WTC11 (cell line): ENCODE results near the gene TMEM121B. TPM values are rescaled to one million over a fixed set of nuclear protein-coding genes. Genes with fewer than 3 reads are reported as not detected.

ENCODE experiments used
- ATAC-seq: fragments of 200-7000 bp; cut with Tn5 transposase; 2 replicates; pipeline ENCODE4 v1.10.0; 2021; ENCODE audit warnings: mild to moderate bottlenecking, moderate library complexity
- CTCF ChIA-PET: fragments of 300-600 bp; sonication (Branson Sonifier 250); formaldehyde crosslinking; loops from one replicate; lab custom pipeline; 2021; ENCODE audit warnings: antibody characterized with exemption; lab: Charles Lee
- POLR2A ChIA-PET: fragments of 350-600 bp; sonication (Branson Sonifier 250); formaldehyde crosslinking; loops from one replicate; lab custom pipeline; 2021; ENCODE audit warnings: antibody characterized with exemption; lab: Charles Lee
- DNase-seq: peaks from one replicate; pipeline ENCODE4 v3.0.0; 2021; ENCODE audit warnings: low spot score
- H3K27ac Mint-ChIP-seq: 2 replicates; pipeline ENCODE4 v1.8.0; 2021; ENCODE audit warnings: mixed read lengths
- H3K27me3 Mint-ChIP-seq: 2 replicates; pipeline ENCODE4 v1.8.0; 2021; ENCODE audit warnings: low read depth, mild to moderate bottlenecking, moderate library complexity, mixed read lengths
- H3K36me3 Mint-ChIP-seq: 2 replicates; pipeline ENCODE4 v1.8.0; 2021; ENCODE audit warnings: mixed read lengths
- H3K4me1 Mint-ChIP-seq: 2 replicates; pipeline ENCODE4 v1.8.0; 2022; ENCODE audit warnings: mixed read lengths
- H3K4me3 Mint-ChIP-seq: 2 replicates; pipeline ENCODE4 v1.8.0; 2021; ENCODE audit warnings: mild to moderate bottlenecking, moderate library complexity, mixed read lengths
- H3K9me3 Mint-ChIP-seq: 2 replicates; pipeline ENCODE4 v1.8.0; 2021; ENCODE audit warnings: mixed read lengths
- CREM ChIP-seq: sonication (generic); formaldehyde crosslinking; IDR thresholded peaks from 2 replicates; pipeline ENCODE4 v1.8.1; 2022; ENCODE audit warnings: mild to moderate bottlenecking, missing genetic modification reagents, moderate library complexity
- ESRRA ChIP-seq: sonication (generic); formaldehyde crosslinking; IDR thresholded peaks from 2 replicates; pipeline ENCODE4 v1.8.1; 2022; ENCODE audit warnings: mild to moderate bottlenecking, missing genetic modification reagents, borderline replicate concordance
- ETV6 ChIP-seq: sonication (generic); formaldehyde crosslinking; IDR thresholded peaks from 2 replicates; pipeline ENCODE4 v1.8.1; 2022; ENCODE audit warnings: mild to moderate bottlenecking, missing genetic modification reagents
- FOXJ3 ChIP-seq: sonication (generic); formaldehyde crosslinking; IDR thresholded peaks from 2 replicates; pipeline ENCODE4 v1.9.0; 2021; ENCODE audit warnings: missing genetic modification reagents, mild to moderate bottlenecking, borderline replicate concordance
- GTF2I ChIP-seq: fragments of 250-450 bp; sonication (Bioruptor Pico); conservative IDR thresholded peaks from 2 replicates; pipeline ENCODE4 v1.4.0; 2021; ENCODE audit warnings: mild to moderate bottlenecking
- IRF2 ChIP-seq: sonication (generic); formaldehyde crosslinking; IDR thresholded peaks from 2 replicates; pipeline ENCODE4 v1.8.0; 2022; ENCODE audit warnings: low read depth, missing genetic modification reagents, borderline replicate concordance
- JAZF1 ChIP-seq: fragments of 250-450 bp; sonication (Bioruptor Pico); IDR thresholded peaks from 2 replicates; pipeline ENCODE4 v1.9.0; 2021; ENCODE audit warnings: moderate library complexity, mild to moderate bottlenecking, inconsistent platforms
- JUN ChIP-seq: sonication (generic); formaldehyde crosslinking; IDR thresholded peaks from 2 replicates; pipeline ENCODE4 v1.8.0; 2023; ENCODE audit warnings: mild to moderate bottlenecking, missing genetic modification reagents
- KAT7 ChIP-seq: sonication (generic); formaldehyde crosslinking; IDR thresholded peaks from 2 replicates; pipeline ENCODE4 v1.8.1; 2023; ENCODE audit warnings: missing genetic modification reagents, mild to moderate bottlenecking, borderline replicate concordance
- SMAD3 ChIP-seq: sonication (generic); formaldehyde crosslinking; IDR thresholded peaks from 2 replicates; pipeline ENCODE4 v1.8.0; 2022; ENCODE audit warnings: missing genetic modification reagents, mild to moderate bottlenecking, borderline replicate concordance
- SOX15 ChIP-seq: fragments of 250-450 bp; sonication (Bioruptor Pico); IDR thresholded peaks from 2 replicates; pipeline ENCODE4 v1.9.0; 2021; ENCODE audit warnings: mild to moderate bottlenecking
- SP1 ChIP-seq: sonication (generic); formaldehyde crosslinking; conservative IDR thresholded peaks from 2 replicates; pipeline ENCODE4 v1.8.1; 2022; ENCODE audit warnings: missing genetic modification reagents
- TEAD1 ChIP-seq: sonication (generic); formaldehyde crosslinking; IDR thresholded peaks from 2 replicates; pipeline ENCODE4 v1.8.0; 2022; ENCODE audit warnings: mild to moderate bottlenecking, missing genetic modification reagents
- ZBTB21 ChIP-seq: sonication (generic); formaldehyde crosslinking; IDR thresholded peaks from 2 replicates; pipeline ENCODE4 v1.8.1; 2023; ENCODE audit warnings: mild to moderate bottlenecking, missing genetic modification reagents, borderline replicate concordance
- ZNF396 ChIP-seq: fragments of 250-450 bp; sonication (Bioruptor Pico); IDR thresholded peaks from 2 replicates; pipeline ENCODE4 v1.8.0; 2021; ENCODE audit warnings: mild to moderate bottlenecking, moderate library complexity, borderline replicate concordance
- ZNF671 ChIP-seq: fragments of 250-450 bp; sonication (Bioruptor Pico); IDR thresholded peaks from 2 replicates; pipeline ENCODE4 v1.8.0; 2021; ENCODE audit warnings: mild to moderate bottlenecking
- total RNA-seq: library from RNA; stranded (reverse); gene quantifications from 3 replicates; pipeline ENCODE4 v1.2.3, GENCODE V29; 2021
- TF ChIP-seq, protein P1 (sequence below): fragments of 200-600 bp; IDR thresholded peaks from 2 replicates; pipeline ENCODE4 v1.8.0; 2022; ENCODE audit warnings: antibody characterized with exemption
- TF ChIP-seq, protein P2 (sequence below): sonication (generic); formaldehyde crosslinking; IDR thresholded peaks from 2 replicates; pipeline ENCODE4 v1.8.1; 2022; ENCODE audit warnings: low read depth, mild to moderate bottlenecking, moderate library complexity, missing genetic modification reagents, borderline replicate concordance
- TF ChIP-seq, protein P3 (sequence below): sonication (generic); formaldehyde crosslinking; IDR thresholded peaks from 2 replicates; pipeline ENCODE4 v1.8.0; 2022; ENCODE audit warnings: mild to moderate bottlenecking, missing genetic modification reagents
- TF ChIP-seq, protein P4 (sequence below): sonication (generic); formaldehyde crosslinking; IDR thresholded peaks from 2 replicates; pipeline ENCODE4 v1.8.0; 2023; ENCODE audit warnings: missing genetic modification reagents, mild to moderate bottlenecking, borderline replicate concordance
- TF ChIP-seq, protein P5 (sequence below): sonication (generic); formaldehyde crosslinking; IDR thresholded peaks from 2 replicates; pipeline ENCODE4 v1.8.1; 2022; ENCODE audit warnings: mild to moderate bottlenecking, missing genetic modification reagents, moderate library complexity, borderline replicate concordance

The TMEM121B gene
- total RNA-seq, 1 experiment from 2014 or later, result 7.5 TPM

DNA sequence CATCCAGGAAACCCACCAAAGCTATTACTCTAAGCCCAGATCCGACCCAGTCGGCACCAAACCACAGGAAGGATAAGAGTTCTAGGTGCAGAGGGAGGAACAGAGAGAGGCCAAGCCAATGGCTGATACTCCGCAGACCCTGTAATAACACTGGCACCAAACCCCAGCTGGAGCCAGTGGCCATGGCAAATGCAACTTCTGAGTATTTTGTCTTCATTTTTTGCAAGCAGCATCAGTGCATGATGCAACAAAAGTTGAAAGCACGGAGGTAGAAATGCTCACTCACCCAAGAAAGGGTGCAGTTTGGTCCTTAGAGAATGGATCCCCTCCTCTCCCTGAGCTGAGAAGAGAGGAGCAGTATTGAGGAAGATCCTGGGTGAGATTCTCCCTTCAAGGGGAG is 2.8 kb downstream of the TMEM121B start:
- ChIA-PET CTCF (interaction anchor here (2.0 to 2.5 kb wide), 3 partner anchors 47 to 60 kb away, joined by 6 to 13 read pairs (median 9); no protein-coding TSS in a partner anchor), POLR2A (interaction anchor here (0.6 kb wide), 1 partner anchor 13 kb away, joined by 3 read pairs; no protein-coding TSS in a partner anchor)
- H3K4me1 Mint-ChIP-seq, result peaks cover 25% of the 10 kb centered on the region
- no peaks in the 10 kb centered on the region for H3K9me3 Mint-ChIP-seq
- DNase-seq (no peak), ATAC-seq (no peak)
- H3K4me3 Mint-ChIP-seq, result no peak overlapping the region
- H3K27ac Mint-ChIP-seq, result no peak overlapping the region
- no peak for TF ChIP-seq ZBTB21 (CRISPR knock-in tag)
- no peak for TF ChIP-seq ZNF671 (CRISPR knock-in tag)
- no peak for TF ChIP-seq JAZF1 (CRISPR knock-in tag)
- TF ChIP-seq CREM (CRISPR knock-in tag), result no peak
- no peak for TF ChIP-seq GTF2I
- TF ChIP-seq ETV6, result no peak
- TF ChIP-seq, protein P1, sequence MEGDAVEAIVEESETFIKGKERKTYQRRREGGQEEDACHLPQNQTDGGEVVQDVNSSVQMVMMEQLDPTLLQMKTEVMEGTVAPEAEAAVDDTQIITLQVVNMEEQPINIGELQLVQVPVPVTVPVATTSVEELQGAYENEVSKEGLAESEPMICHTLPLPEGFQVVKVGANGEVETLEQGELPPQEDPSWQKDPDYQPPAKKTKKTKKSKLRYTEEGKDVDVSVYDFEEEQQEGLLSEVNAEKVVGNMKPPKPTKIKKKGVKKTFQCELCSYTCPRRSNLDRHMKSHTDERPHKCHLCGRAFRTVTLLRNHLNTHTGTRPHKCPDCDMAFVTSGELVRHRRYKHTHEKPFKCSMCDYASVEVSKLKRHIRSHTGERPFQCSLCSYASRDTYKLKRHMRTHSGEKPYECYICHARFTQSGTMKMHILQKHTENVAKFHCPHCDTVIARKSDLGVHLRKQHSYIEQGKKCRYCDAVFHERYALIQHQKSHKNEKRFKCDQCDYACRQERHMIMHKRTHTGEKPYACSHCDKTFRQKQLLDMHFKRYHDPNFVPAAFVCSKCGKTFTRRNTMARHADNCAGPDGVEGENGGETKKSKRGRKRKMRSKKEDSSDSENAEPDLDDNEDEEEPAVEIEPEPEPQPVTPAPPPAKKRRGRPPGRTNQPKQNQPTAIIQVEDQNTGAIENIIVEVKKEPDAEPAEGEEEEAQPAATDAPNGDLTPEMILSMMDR, result no peak
- no peak for TF ChIP-seq SOX15 (CRISPR knock-in tag)
- no peak for TF ChIP-seq IRF2
- TF ChIP-seq, protein P2, sequence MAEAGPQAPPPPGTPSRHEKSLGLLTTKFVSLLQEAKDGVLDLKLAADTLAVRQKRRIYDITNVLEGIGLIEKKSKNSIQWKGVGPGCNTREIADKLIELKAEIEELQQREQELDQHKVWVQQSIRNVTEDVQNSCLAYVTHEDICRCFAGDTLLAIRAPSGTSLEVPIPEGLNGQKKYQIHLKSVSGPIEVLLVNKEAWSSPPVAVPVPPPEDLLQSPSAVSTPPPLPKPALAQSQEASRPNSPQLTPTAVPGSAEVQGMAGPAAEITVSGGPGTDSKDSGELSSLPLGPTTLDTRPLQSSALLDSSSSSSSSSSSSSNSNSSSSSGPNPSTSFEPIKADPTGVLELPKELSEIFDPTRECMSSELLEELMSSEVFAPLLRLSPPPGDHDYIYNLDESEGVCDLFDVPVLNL (CRISPR knock-in tag), result no peak
- no peak for TF ChIP-seq ESRRA
- TF ChIP-seq, protein P3, sequence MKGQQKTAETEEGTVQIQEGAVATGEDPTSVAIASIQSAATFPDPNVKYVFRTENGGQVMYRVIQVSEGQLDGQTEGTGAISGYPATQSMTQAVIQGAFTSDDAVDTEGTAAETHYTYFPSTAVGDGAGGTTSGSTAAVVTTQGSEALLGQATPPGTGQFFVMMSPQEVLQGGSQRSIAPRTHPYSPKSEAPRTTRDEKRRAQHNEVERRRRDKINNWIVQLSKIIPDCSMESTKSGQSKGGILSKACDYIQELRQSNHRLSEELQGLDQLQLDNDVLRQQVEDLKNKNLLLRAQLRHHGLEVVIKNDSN (CRISPR knock-in tag), result no peak
- TF ChIP-seq SMAD3 (CRISPR knock-in tag), result no peak
- no peak for TF ChIP-seq SP1
- TF ChIP-seq TEAD1, result no peak
- TF ChIP-seq, protein P4, sequence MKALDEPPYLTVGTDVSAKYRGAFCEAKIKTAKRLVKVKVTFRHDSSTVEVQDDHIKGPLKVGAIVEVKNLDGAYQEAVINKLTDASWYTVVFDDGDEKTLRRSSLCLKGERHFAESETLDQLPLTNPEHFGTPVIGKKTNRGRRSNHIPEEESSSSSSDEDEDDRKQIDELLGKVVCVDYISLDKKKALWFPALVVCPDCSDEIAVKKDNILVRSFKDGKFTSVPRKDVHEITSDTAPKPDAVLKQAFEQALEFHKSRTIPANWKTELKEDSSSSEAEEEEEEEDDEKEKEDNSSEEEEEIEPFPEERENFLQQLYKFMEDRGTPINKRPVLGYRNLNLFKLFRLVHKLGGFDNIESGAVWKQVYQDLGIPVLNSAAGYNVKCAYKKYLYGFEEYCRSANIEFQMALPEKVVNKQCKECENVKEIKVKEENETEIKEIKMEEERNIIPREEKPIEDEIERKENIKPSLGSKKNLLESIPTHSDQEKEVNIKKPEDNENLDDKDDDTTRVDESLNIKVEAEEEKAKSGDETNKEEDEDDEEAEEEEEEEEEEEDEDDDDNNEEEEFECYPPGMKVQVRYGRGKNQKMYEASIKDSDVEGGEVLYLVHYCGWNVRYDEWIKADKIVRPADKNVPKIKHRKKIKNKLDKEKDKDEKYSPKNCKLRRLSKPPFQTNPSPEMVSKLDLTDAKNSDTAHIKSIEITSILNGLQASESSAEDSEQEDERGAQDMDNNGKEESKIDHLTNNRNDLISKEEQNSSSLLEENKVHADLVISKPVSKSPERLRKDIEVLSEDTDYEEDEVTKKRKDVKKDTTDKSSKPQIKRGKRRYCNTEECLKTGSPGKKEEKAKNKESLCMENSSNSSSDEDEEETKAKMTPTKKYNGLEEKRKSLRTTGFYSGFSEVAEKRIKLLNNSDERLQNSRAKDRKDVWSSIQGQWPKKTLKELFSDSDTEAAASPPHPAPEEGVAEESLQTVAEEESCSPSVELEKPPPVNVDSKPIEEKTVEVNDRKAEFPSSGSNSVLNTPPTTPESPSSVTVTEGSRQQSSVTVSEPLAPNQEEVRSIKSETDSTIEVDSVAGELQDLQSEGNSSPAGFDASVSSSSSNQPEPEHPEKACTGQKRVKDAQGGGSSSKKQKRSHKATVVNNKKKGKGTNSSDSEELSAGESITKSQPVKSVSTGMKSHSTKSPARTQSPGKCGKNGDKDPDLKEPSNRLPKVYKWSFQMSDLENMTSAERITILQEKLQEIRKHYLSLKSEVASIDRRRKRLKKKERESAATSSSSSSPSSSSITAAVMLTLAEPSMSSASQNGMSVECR (CRISPR knock-in tag), result no peak
- no peak for TF ChIP-seq JUN (CRISPR knock-in tag)
- H3K36me3 Mint-ChIP-seq, result no peaks in the 10 kb centered on the region
- H3K27me3 Mint-ChIP-seq, result peaks cover 3% of the 10 kb centered on the region; the same call in 1 of the 2 replicates

DNA sequence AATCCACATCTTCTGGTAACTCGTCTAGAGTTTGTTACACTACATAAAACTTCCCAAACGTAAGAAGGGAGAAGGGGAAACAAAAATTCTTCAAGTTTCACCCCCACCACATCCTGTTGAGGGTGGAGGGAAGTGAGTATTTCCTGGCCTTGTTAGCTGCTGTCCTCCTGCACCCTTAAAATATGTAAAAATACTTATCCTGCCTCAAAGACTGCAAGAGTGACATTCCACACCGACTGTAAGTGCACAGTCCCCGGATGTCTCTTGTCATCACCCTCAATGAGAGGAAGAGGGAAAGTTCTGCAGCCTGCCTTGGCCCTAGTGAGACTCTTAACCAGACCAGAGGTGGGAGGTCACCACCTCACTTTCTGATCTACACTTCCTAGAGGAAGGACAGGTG is 3.3 kb downstream of the TMEM121B start:
- no peak for DNase-seq
- TF ChIP-seq FOXJ3 (CRISPR knock-in tag), result no peak
- TF ChIP-seq TEAD1, result no peak
- TF ChIP-seq ZNF396, result no peak
- TF ChIP-seq, protein P5, sequence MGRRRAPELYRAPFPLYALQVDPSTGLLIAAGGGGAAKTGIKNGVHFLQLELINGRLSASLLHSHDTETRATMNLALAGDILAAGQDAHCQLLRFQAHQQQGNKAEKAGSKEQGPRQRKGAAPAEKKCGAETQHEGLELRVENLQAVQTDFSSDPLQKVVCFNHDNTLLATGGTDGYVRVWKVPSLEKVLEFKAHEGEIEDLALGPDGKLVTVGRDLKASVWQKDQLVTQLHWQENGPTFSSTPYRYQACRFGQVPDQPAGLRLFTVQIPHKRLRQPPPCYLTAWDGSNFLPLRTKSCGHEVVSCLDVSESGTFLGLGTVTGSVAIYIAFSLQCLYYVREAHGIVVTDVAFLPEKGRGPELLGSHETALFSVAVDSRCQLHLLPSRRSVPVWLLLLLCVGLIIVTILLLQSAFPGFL (CRISPR knock-in tag), result no peak
- no peak for TF ChIP-seq CREM (CRISPR knock-in tag)
- no peak for TF ChIP-seq KAT7 (CRISPR knock-in tag)
- Mint-ChIP-seq H3K9me3 (no peaks in the 10 kb centered on the region), H3K36me3 (no peaks in the 10 kb centered on the region), H3K4me3 (no peak overlapping the region), H3K27ac (no peak overlapping the region; the same call in 1 of the 2 replicates), H3K27me3 (peaks cover 3% of the 10 kb centered on the region; the same call in 1 of the 2 replicates), H3K4me1 (peaks cover 25% of the 10 kb centered on the region)
- ATAC-seq, result no peak
- ChIA-PET POLR2A (interaction anchor here (0.6 kb wide), 1 partner anchor 14 kb away, joined by 3 read pairs; no protein-coding TSS in a partner anchor), CTCF (interaction anchor here (2.0 to 2.5 kb wide), 3 partner anchors 47 to 60 kb away, joined by 6 to 13 read pairs (median 9); no protein-coding TSS in a partner anchor)
